ENCODE data around the gene CCNT1.

DNA sequence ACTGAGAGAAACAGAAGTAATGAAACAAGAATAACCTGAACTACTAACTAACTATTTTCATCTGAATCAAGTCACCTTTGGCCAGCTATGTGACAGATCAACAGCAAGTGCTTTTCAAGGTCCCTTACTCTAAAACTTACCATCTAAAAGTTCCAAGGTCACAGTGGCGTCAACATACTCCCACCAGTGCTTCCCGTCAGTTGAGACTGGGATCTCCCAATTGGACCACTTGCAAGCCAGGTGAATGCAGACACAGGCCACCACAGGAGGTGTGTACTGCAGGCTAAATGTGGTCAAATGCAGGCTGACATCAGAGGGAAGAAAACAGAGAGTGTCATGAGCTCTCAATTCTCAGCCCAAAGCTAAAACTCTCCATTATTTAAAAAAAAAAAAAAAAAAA, 20.6 kb downstream of the CCNT1 start:
- TF ChIP-seq, protein P1, sequence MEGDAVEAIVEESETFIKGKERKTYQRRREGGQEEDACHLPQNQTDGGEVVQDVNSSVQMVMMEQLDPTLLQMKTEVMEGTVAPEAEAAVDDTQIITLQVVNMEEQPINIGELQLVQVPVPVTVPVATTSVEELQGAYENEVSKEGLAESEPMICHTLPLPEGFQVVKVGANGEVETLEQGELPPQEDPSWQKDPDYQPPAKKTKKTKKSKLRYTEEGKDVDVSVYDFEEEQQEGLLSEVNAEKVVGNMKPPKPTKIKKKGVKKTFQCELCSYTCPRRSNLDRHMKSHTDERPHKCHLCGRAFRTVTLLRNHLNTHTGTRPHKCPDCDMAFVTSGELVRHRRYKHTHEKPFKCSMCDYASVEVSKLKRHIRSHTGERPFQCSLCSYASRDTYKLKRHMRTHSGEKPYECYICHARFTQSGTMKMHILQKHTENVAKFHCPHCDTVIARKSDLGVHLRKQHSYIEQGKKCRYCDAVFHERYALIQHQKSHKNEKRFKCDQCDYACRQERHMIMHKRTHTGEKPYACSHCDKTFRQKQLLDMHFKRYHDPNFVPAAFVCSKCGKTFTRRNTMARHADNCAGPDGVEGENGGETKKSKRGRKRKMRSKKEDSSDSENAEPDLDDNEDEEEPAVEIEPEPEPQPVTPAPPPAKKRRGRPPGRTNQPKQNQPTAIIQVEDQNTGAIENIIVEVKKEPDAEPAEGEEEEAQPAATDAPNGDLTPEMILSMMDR (IDR thresholded peaks at IDR 0.05): no peak
- TF ChIP-seq POLR2A (IDR thresholded peaks at IDR 0.05): no peak

All from body of pancreas (tissue), 4 donors.